HEK293T (cell line): ENCODE data around the gene SLA2.

ENCODE experiments used
- FOXM1 ChIP-seq: fragments of 450-650 bp; IDR thresholded peaks from 2 replicates; pipeline ENCODE4 v1.6.1; 2017; ENCODE audit warnings: mild to moderate bottlenecking, borderline replicate concordance
- NFRKB ChIP-seq: fragments of 450-650 bp; IDR thresholded peaks from 2 replicates; pipeline ENCODE4 v1.6.1; 2016; ENCODE audit warnings: mild to moderate bottlenecking, moderate library complexity
- ZNF384 ChIP-seq: fragments of 450-650 bp; IDR thresholded peaks from 2 replicates; pipeline ENCODE4 v1.6.1; 2016

DNA sequence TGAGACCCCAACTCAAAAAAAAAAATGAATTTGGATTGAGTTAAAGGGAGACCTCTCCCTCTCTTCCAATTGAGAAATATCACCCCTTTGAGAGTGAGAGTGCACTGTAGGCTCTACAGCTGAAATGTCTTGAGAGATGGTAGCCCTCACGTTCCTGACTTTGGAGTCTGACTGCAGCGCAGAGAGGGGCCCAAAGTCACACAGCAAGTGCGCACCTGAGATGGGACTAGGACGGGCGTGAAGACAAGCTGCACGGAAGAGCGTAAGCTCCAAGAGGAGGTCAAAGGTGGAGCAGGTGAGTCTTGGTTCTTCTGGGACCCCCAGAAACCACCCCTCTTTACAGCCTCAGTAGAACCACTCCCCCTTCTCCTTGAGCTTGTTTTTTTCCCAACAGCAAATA, 643 bp downstream of the SLA2 start:
- TF ChIP-seq ZNF384 (no peak), NFRKB (no peak), FOXM1 (no peak)
